Measurements from ENCODE around the gene SV2A. TPM values are rescaled to one million over a fixed set of nuclear protein-coding genes. Genes with fewer than 3 reads are reported as not detected.
"Not testable (repeated sequence)": the region's sequence is repeated elsewhere in the genome, so short reads cannot be mapped to it uniquely, and the experiment has no call there.

Gene SV2A
- total RNA-seq, 6 experiments from 2014 or later, result 16.1 to 28.5 (median 26.1) TPM

DNA sequence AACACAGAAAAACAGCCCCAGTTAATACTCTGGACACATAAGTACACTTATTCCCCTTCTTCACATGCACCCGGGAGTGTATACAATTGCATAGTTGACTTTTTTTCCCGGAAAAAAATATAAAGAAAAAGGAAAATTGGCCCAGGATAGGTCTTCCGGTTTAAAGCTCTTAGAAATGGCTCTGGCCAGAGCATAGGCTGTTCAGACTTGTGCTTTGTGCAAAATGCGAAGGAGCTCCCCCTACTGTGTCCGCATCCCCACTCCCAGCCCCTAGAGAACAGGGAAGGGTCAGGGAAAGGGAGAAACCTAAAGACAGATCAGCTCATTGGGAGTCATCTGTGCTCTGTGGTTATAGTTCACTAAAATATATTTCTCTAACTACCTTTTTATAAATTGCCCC, 24.6 kb upstream of the SV2A start:
- Mint-ChIP-seq H3K27ac (no peak overlapping the region; the same call in 1 of the 2 replicates), H3K4me1 (ENCODE audit: low read depth) (peaks cover 36% of the 10 kb centered on the region), H3K9me3 (no peaks in the 10 kb centered on the region), H3K27me3 (ENCODE audit: insufficient read depth) (peaks cover 6% of the 10 kb centered on the region), H3K4me3 (no peak overlapping the region), H3K36me3 (ENCODE audit: low read depth) (peaks cover 8% of the 10 kb centered on the region)
- DNase-seq, result no peak
- TF ChIP-seq, protein P1, sequence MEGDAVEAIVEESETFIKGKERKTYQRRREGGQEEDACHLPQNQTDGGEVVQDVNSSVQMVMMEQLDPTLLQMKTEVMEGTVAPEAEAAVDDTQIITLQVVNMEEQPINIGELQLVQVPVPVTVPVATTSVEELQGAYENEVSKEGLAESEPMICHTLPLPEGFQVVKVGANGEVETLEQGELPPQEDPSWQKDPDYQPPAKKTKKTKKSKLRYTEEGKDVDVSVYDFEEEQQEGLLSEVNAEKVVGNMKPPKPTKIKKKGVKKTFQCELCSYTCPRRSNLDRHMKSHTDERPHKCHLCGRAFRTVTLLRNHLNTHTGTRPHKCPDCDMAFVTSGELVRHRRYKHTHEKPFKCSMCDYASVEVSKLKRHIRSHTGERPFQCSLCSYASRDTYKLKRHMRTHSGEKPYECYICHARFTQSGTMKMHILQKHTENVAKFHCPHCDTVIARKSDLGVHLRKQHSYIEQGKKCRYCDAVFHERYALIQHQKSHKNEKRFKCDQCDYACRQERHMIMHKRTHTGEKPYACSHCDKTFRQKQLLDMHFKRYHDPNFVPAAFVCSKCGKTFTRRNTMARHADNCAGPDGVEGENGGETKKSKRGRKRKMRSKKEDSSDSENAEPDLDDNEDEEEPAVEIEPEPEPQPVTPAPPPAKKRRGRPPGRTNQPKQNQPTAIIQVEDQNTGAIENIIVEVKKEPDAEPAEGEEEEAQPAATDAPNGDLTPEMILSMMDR (IDR thresholded peaks at IDR 0.05), result peak; percentile 9; the same call in 1 of the 2 replicates

DNA sequence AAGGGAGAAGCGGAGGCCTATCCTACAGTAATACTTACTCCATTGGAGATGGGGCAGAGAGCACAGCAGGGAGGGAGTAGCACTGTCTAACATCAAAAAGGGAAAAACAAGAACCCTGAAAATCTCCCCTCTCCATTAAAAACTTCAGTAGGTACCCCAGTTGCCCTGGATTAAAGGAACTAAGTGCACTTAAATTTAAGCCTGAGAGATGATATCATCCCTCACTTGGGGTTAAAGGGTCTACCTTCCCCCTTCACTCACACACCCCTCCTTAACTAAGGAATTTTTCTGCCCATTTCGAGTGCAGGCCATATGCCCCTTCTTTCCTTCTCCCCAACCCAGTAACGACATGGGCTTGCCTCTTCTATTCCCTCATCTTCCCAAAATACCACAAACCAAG, 22.8 kb upstream of the SV2A start:
- Mint-ChIP-seq H3K4me1 (ENCODE audit: low read depth) (peaks cover 53% of the 10 kb centered on the region), H3K27me3 (ENCODE audit: insufficient read depth) (peaks cover 12% of the 10 kb centered on the region), H3K9me3 (no peaks in the 10 kb centered on the region), H3K4me3 (peak overlapping the region; percentile 33; the same call in 1 of the 2 replicates), H3K27ac (peak overlapping the region; percentile 76), H3K36me3 (ENCODE audit: low read depth) (peaks cover 8% of the 10 kb centered on the region)
- no peak for DNase-seq
- TF ChIP-seq, protein P1 (IDR thresholded peaks at IDR 0.05), result no peak

DNA sequence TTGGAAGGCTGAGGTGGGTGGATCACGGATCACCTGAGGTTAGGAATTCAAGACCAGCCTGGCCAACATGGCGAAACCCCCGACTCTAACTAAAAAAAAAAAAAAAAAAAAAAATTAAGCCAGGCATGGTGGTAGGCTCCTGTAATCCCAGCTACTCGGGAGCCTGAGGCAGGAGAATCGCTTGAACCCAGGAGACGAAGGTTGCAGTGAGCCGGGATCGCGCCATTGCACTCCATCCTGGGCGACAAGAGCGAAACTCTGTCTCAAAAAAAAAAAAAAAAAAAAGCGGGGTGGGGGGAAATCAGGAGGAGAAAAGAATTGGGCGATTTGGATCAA, 21.0 kb upstream of the SV2A start:
- not testable (repeated sequence) for DNase-seq; H3K36me3 Mint-ChIP-seq (ENCODE audit: low read depth); H3K9me3 Mint-ChIP-seq
- peaks cover 10% of the 10 kb centered on the region for H3K27me3 Mint-ChIP-seq (ENCODE audit: insufficient read depth)
- peak overlapping the region; percentile 76 for H3K4me3 Mint-ChIP-seq
- peak overlapping the region; percentile 76 for H3K27ac Mint-ChIP-seq
- peaks cover 56% of the 10 kb centered on the region for H3K4me1 Mint-ChIP-seq (ENCODE audit: low read depth)

DNA sequence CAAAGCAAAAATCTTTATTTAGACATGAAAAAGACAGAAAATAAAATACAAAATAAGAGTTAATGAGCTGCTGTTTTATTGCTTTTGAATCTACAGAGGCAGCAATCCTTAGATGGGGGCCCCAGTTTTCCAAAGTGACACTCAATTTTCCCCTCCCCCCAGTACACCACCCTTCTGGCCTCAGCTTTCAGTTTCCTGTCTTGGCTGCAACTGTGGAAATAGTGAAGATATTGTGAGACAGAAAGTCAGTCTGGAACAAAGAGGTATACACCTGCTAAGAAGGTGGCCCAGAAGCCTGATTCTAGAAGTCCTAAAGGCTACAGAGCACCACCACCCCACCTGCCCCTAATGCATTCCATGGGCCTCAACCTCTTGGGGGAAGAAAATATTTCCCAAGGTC, 20.1 kb upstream of the SV2A start:
- H3K4me1 Mint-ChIP-seq (ENCODE audit: low read depth), result peaks cover 56% of the 10 kb centered on the region
- H3K4me3 Mint-ChIP-seq, result peak overlapping the region; percentile 98
- TF ChIP-seq, protein P1 (IDR thresholded peaks at IDR 0.05), result no peak
- H3K36me3 Mint-ChIP-seq (ENCODE audit: low read depth), result peaks cover 5% of the 10 kb centered on the region; the same call in 1 of the 2 replicates
- no peaks in the 10 kb centered on the region for H3K9me3 Mint-ChIP-seq
- H3K27ac Mint-ChIP-seq, result peak overlapping the region; percentile 72
- peaks cover 10% of the 10 kb centered on the region for H3K27me3 Mint-ChIP-seq (ENCODE audit: insufficient read depth)
- DNase-seq, result no peak

DNA sequence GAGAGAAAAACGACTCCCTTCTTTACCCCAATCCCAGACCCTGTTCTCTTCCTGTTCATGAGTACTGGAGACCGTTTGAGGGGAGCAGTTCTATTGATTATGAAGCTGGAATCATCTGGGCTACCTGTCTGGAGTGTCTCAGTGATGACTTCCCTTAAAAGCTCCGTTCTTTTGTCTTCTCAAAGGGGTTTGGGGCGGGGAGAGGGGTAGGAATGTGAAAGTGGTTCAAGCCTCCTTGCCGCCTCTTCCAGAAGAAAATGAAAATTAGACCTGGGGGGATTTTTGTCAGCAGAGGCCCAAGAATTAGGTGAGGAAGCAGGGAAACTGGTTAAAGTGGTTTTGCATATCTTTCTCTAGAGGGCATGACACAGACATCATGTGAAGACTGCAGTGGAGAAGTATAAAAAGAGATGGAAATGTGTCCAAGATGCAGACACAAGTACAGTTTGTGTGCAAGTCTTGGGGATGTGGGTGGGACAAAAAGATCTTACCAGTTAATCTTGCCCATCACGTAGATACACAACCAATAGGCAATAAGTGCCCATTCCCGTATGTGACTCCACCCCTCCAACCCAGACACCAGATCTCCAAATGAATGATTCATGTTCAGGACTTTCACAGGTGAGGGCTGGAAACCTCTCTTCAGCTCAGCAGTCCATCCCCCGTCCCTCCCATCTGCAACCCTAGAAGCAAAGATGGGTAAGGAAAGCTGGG, 19.5 kb upstream of the SV2A start:
- DNase-seq, result peak; percentile 51
- Mint-ChIP-seq H3K27ac (peak overlapping the region; percentile 72), H3K36me3 (ENCODE audit: low read depth) (peaks cover 8% of the 10 kb centered on the region), H3K27me3 (ENCODE audit: insufficient read depth) (peaks cover 10% of the 10 kb centered on the region), H3K4me1 (ENCODE audit: low read depth) (peaks cover 56% of the 10 kb centered on the region), H3K4me3 (peak overlapping the region; percentile 98), H3K9me3 (no peaks in the 10 kb centered on the region)
- TF ChIP-seq, protein P1 (IDR thresholded peaks at IDR 0.05), result peak; percentile 36

DNA sequence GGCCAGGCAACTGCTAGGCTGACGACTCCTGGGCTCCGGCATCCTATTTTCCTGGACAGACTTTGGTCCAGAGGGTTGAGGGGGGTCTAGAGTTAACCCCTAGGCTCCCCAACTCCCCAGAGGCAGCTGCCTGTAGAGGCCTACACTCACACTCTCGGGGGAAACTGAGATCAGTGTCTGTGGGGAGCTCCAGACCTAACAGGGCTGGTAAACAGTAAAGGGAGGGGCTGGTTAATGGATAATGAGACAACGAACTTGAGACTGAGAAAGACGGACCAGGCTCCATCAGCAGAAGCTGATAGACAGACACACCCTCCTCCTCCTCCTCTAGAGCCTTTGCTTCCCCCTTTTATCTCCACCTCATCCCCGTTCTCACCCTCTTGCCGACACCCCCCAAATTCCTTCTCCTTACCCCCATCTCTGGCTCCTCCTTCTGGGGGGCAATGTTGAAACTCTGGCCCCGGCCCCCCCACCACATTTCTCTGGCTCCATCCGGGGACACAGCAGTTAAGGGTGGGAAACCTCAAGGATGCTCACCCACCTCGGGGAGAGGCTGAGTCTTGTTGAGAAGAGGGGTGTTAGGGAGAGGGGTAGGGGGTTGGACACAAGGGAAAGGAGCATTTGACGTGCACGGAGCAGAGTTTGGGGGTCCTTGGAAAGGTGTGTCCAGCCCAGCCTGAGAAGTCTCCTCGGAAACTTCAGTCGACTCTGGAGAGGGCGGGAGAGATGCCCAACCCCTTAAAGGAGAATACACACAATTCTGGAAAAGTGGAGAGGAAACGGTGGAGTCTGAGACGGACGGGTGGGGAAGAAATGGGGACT, 18.7 kb upstream of the SV2A start, which contains the start of gene MTMR11:
MTMR11 (minus strand) TSS at position 710 of the 822 bp plus-strand sequence; CDS start at position 478, 232 bp downstream.
- Mint-ChIP-seq H3K4me3 (peak within 1 kb of the TSS; percentile 98), H3K36me3 (ENCODE audit: low read depth) (peaks cover 16% of the 10 kb centered on the region), H3K9me3 (no peaks in the 10 kb centered on the region), H3K27ac (peak within 1 kb of the TSS; percentile 72), H3K4me1 (ENCODE audit: low read depth) (peaks cover 63% of the 10 kb centered on the region), H3K27me3 (ENCODE audit: insufficient read depth) (peaks cover 10% of the 10 kb centered on the region)
- peak; percentile 9 for DNase-seq
- TF ChIP-seq, protein P1 (IDR thresholded peaks at IDR 0.05), result no peak
